GM23338 (cell line): ENCODE measurements around the gene FXN. TPM values are rescaled to one million over a fixed set of nuclear protein-coding genes. Genes with fewer than 3 reads are reported as not detected.

Experiments used
- ATAC-seq: fragments of 200-7000 bp; cut with Tn5 transposase; 3 replicates; pipeline ENCODE4 v1.9.1; 2020
- DNase-seq: peaks from one replicate; pipeline ENCODE4 v3.0.0-alpha.2; 2015; ENCODE audit warnings: low spot score
- H2AFZ ChIP-seq: fragments of 200-600 bp; sonication (generic); 2 replicates; pipeline ENCODE4 v1.8.0; 2016; ENCODE audit warnings: antibody characterized with exemption, mild to moderate bottlenecking, moderate library complexity
- H3F3A ChIP-seq: fragments of 200-600 bp; sonication (generic); replicated peaks from 2 replicates; pipeline ENCODE4 v1.8.0; 2017; ENCODE audit warnings: antibody characterized with exemption, mixed run types, low read depth
- H3K27ac ChIP-seq: fragments of 200-600 bp; sonication (generic); 2 replicates; pipeline ENCODE4 v1.6.1; 2016; ENCODE audit warnings: low read depth
- H3K27me3 ChIP-seq: fragments of 200-600 bp; sonication (generic); 2 replicates; pipeline ENCODE4 v1.8.0; 2016; ENCODE audit warnings: mild to moderate bottlenecking, mixed run types, moderate library complexity; ENCODE audit not compliant: insufficient read depth
- H3K36me3 ChIP-seq: fragments of 200-600 bp; sonication (generic); 2 replicates; pipeline ENCODE4 v1.8.0; 2016; ENCODE audit warnings: mild to moderate bottlenecking; ENCODE audit not compliant: insufficient read depth
- H3K4me1 ChIP-seq: fragments of 200-600 bp; sonication (generic); 2 replicates; pipeline ENCODE4 v1.8.0; 2016; ENCODE audit warnings: mild to moderate bottlenecking, moderate library complexity; ENCODE audit not compliant: insufficient read depth
- H3K4me2 ChIP-seq: fragments of 200-600 bp; sonication (generic); 2 replicates; pipeline ENCODE4 v1.7.1; 2017; ENCODE audit warnings: mixed run types
- H3K4me3 ChIP-seq: fragments of 200-600 bp; sonication (generic); 2 replicates; pipeline ENCODE4 v1.6.1; 2016; ENCODE audit warnings: mixed run types
- H3K79me2 ChIP-seq: fragments of 200-600 bp; sonication (generic); replicated peaks from 2 replicates; pipeline ENCODE4 v1.8.0; 2017; ENCODE audit warnings: mild to moderate bottlenecking; ENCODE audit not compliant: insufficient read depth
- H3K9me2 ChIP-seq: fragments of 200-600 bp; sonication (generic); 2 replicates; pipeline ENCODE4 v1.8.0; 2017; ENCODE audit not compliant: insufficient read depth
- H4K20me1 ChIP-seq: fragments of 200-600 bp; sonication (generic); replicated peaks from 2 replicates; pipeline ENCODE4 v1.8.0; 2017; ENCODE audit warnings: mild to moderate bottlenecking; ENCODE audit not compliant: insufficient read depth
- H3K27ac Mint-ChIP-seq: 2 replicates; pipeline ENCODE4 v1.8.0; 2020; ENCODE audit warnings: inconsistent platforms, mild to moderate bottlenecking, moderate library complexity, mixed read lengths
- H3K27me3 Mint-ChIP-seq: 3 replicates; pipeline ENCODE4 v1.8.0; 2022; ENCODE audit warnings: low read depth, mild to moderate bottlenecking, moderate library complexity, mixed read lengths, inconsistent platforms; ENCODE audit not compliant: insufficient read depth, poor library complexity
- H3K36me3 Mint-ChIP-seq: 3 replicates; pipeline ENCODE4 v1.8.0; 2021; ENCODE audit warnings: low read depth, mild to moderate bottlenecking, inconsistent platforms, moderate library complexity, mixed read lengths
- H3K4me1 Mint-ChIP-seq: 3 replicates; pipeline ENCODE4 v1.8.0; 2020; ENCODE audit warnings: mild to moderate bottlenecking, inconsistent platforms, mixed read lengths
- H3K4me3 Mint-ChIP-seq: 3 replicates; pipeline ENCODE4 v1.8.0; 2021; ENCODE audit warnings: moderate library complexity, mild to moderate bottlenecking, inconsistent platforms, mixed read lengths
- H3K9me3 Mint-ChIP-seq: 3 replicates; pipeline ENCODE4 v1.8.0; 2020; ENCODE audit warnings: moderate library complexity, mild to moderate bottlenecking, inconsistent platforms, mixed read lengths
- CREB1 ChIP-seq: fragments of 250-450 bp; sonication (Bioruptor Pico); IDR thresholded peaks from 2 replicates; pipeline ENCODE4 v1.5.0; 2020; ENCODE audit warnings: low read depth, mild to moderate bottlenecking, moderate library complexity
- CTCF ChIP-seq, 2 experiments: fragments of 200-600 bp in 1 of 2; sonication (generic) in 1 of 2; conservative IDR thresholded peaks; 2 replicates each; pipeline versions ENCODE4 v1.5.1 to v1.6.1; 2016 to 2017; ENCODE audit warnings: antibody characterized with exemption in 2 of 2, low read depth in 2 of 2, mild to moderate bottlenecking in 2 of 2, moderate library complexity in 1 of 2
- ETS1 ChIP-seq: IDR thresholded peaks from 2 replicates; pipeline ENCODE4 v1.6.1; 2016; ENCODE audit warnings: antibody characterized with exemption
- EZH2 ChIP-seq: fragments of 200-600 bp; sonication (generic); IDR thresholded peaks from one replicate; pipeline ENCODE4 v1.8.0; 2017; ENCODE audit warnings: antibody characterized with exemption, mild to moderate bottlenecking, low read depth; ENCODE audit not compliant: unreplicated experiment
- EZH2phosphoT487 ChIP-seq: fragments of 200-600 bp; sonication (generic); IDR thresholded peaks from one replicate; pipeline ENCODE4 v1.8.1; 2018; ENCODE audit warnings: antibody characterized with exemption; ENCODE audit not compliant: unreplicated experiment
- JUNB ChIP-seq: IDR thresholded peaks from one replicate; pipeline ENCODE4 v1.6.1; 2016; ENCODE audit warnings: antibody characterized with exemption; ENCODE audit not compliant: unreplicated experiment
- NANOG ChIP-seq: IDR thresholded peaks from 2 replicates; pipeline ENCODE4 v1.6.1; 2016; ENCODE audit warnings: antibody characterized with exemption, borderline replicate concordance
- POLR2AphosphoS5 ChIP-seq: IDR thresholded peaks from 2 replicates; pipeline ENCODE4 v1.6.1; 2016; ENCODE audit warnings: antibody characterized with exemption, low read depth
- REST ChIP-seq: IDR thresholded peaks from one replicate; pipeline ENCODE4 v1.6.1; 2018; ENCODE audit warnings: antibody characterized with exemption; ENCODE audit not compliant: unreplicated experiment
- STAT1 ChIP-seq: IDR thresholded peaks from one replicate; pipeline ENCODE4 v1.6.1; 2016; ENCODE audit warnings: antibody characterized with exemption; ENCODE audit not compliant: unreplicated experiment
- ZNF114 ChIP-seq: fragments of 250-450 bp; sonication (Bioruptor Pico); IDR thresholded peaks from 2 replicates; pipeline ENCODE4 v1.5.0; 2020; ENCODE audit warnings: mild to moderate bottlenecking, moderate library complexity
- ZNF331 ChIP-seq: fragments of 250-450 bp; sonication (Bioruptor Pico); IDR thresholded peaks from 2 replicates; pipeline ENCODE4 v1.5.0; 2020; ENCODE audit warnings: low read depth, mild to moderate bottlenecking, moderate library complexity
- ZNF462 ChIP-seq: fragments of 250-450 bp; sonication (Bioruptor Pico); IDR thresholded peaks from 2 replicates; pipeline ENCODE4 v1.5.0; 2020; ENCODE audit warnings: mild to moderate bottlenecking, moderate library complexity
- polyA plus RNA-seq: library from polyadenylated mRNA; unstranded; fragments of >200 nt; fragmentation: Nextera tagmentation; extraction: Ambion mirVana; gene quantifications from 2 replicates; pipeline ENCODE4 v1.2.1, GENCODE V29; 2016
- total RNA-seq: library from RNA; depleted of rRNA; stranded (reverse); fragments of >200 nt; shearing (Covaris generic); gene quantifications from 2 replicates; pipeline ENCODE4 v1.2.3, GENCODE V29; 2014

Gene FXN
- total and polyA plus RNA-seq, 2 experiments from 2014 or later = 26.1 to 66.4 TPM

- H3K79me2 ChIP-seq = peaks cover 94% of the 10 kb centered on the region
- no peaks in the 10 kb centered on the region for H3K9me2 ChIP-seq
- no peaks in the 10 kb centered on the region for H3K36me3 ChIP-seq
- no peak overlapping the region for H3K4me3 ChIP-seq
- H3K4me1 Mint-ChIP-seq = peaks cover 17% of the 10 kb centered on the region; the same call in 2 of the 3 replicates
- 0 out of 2 replicates have a peak, but pooled peaks cover 3% of the 10 kb centered on the region for H3F3A ChIP-seq
- DNase-seq = no peak
- H3K4me2 ChIP-seq = no peak overlapping the region
- no peaks in the 10 kb centered on the region; the same call in 1 of the 2 replicates for H4K20me1 ChIP-seq
- H3K9me3 Mint-ChIP-seq = no peaks in the 10 kb centered on the region
- no peak overlapping the region for H3K27ac ChIP-seq
- H3K36me3 Mint-ChIP-seq = 0 out of 3 replicates have a peak, but pooled peaks cover 3% of the 10 kb centered on the region
- H3K4me3 Mint-ChIP-seq = no peak overlapping the region
- no peak for ATAC-seq
- no peaks in the 10 kb centered on the region for H3K27me3 Mint-ChIP-seq
- no peak overlapping the region for H3K27ac Mint-ChIP-seq
- H3K4me1 ChIP-seq = no peaks in the 10 kb centered on the region
- no peaks in the 10 kb centered on the region for H3K27me3 ChIP-seq
- H2AFZ ChIP-seq = no peak overlapping the region
- TF ChIP-seq JUNB = no peak
- no peak for TF ChIP-seq ETS1
- TF ChIP-seq EZH2phosphoT487 = no peak
- TF ChIP-seq CTCF (conservative IDR thresholded peaks at IDR 0.05; ENCODE audit: low read depth in 2 of 2) = no peak
- TF ChIP-seq POLR2AphosphoS5 = no peak
- TF ChIP-seq STAT1 = no peak
- no peak for TF ChIP-seq ZNF462 (CRISPR knock-in tag)
- TF ChIP-seq ZNF114 (CRISPR knock-in tag) = no peak
- TF ChIP-seq REST = no peak
- TF ChIP-seq ZNF331 = no peak
- TF ChIP-seq NANOG = no peak
- no peak for TF ChIP-seq CREB1
- TF ChIP-seq EZH2 = no peak
Measured at GRCh38 chr9:69145144-69145715, 109.7 kb downstream of the FXN start.
